HG03378 (cell line): Measurements from ENCODE around the gene GPER1.

Experiments
- ATAC-seq: cut with Tn5 transposase; IDR thresholded peaks from one replicate; pipeline ENCODE4 v1.9.1; 2021; ENCODE audit warnings: mild to moderate bottlenecking, moderate library complexity; ENCODE audit not compliant: unreplicated experiment

The GPER1 gene

GRCh38 chr7:1086588-1087464 lies 1.1 kb upstream of the GPER1 start:
- ATAC-seq = peak; percentile 62

GRCh38 chr7:1087465-1087814 lies 473 bp upstream of the GPER1 start:
- no peak for ATAC-seq

GRCh38 chr7:1090236-1090635 lies 2.3 kb downstream of the GPER1 start:
- no peak for ATAC-seq

GRCh38 chr7:1090686-1091643 lies 3.1 kb downstream of the GPER1 start:
- ATAC-seq = no peak

GRCh38 chr7:1091644-1092027 lies 3.7 kb downstream of the GPER1 start:
- ATAC-seq = no peak

- ATAC-seq = no peak
These were observed 4.3 kb downstream of the GPER1 start for GRCh38 chr7:1092161-1092632.

- no peak for ATAC-seq
These were observed 5.0 kb downstream of the GPER1 start for GRCh38 chr7:1092806-1093501.

- ATAC-seq = no peak
These were observed 5.6 kb downstream of the GPER1 start for GRCh38 chr7:1093502-1093843.

GRCh38 chr7:1093916-1094508 lies 6.1 kb downstream of the GPER1 start:
- no peak for ATAC-seq

GRCh38 chr7:1094870-1095269 lies 7.0 kb downstream of the GPER1 start:
- no peak for ATAC-seq

GRCh38 chr7:1095621-1096155 lies 7.8 kb downstream of the GPER1 start:
- no peak for ATAC-seq

GRCh38 chr7:1096156-1097119 lies 8.5 kb downstream of the GPER1 start:
- ATAC-seq = no peak

GRCh38 chr7:1097120-1097504 lies 9.2 kb downstream of the GPER1 start:
- ATAC-seq = no peak

GRCh38 chr7:1098243-1099153 lies 10.6 kb downstream of the GPER1 start:
- no peak for ATAC-seq

- ATAC-seq = no peak
These were observed 11.2 kb downstream of the GPER1 start for GRCh38 chr7:1099154-1099542.

- ATAC-seq = no peak
These were observed 11.7 kb downstream of the GPER1 start for GRCh38 chr7:1099637-1100036.

GRCh38 chr7:1100386-1100785 lies 12.5 kb downstream of the GPER1 start:
- no peak for ATAC-seq

- ATAC-seq = no peak
These were observed 13.1 kb downstream of the GPER1 start for GRCh38 chr7:1100834-1101562.
